Measurements from ENCODE around the gene LMO1. TPM values are rescaled to one million over a fixed set of nuclear protein-coding genes. Genes with fewer than 3 reads are reported as not detected.

Gene LMO1
- polyA plus RNA-seq, 1 donor (not counting 4 experiments of a cell fraction or from before 2014, with no cell fraction given), result 0.08 TPM

DNA sequence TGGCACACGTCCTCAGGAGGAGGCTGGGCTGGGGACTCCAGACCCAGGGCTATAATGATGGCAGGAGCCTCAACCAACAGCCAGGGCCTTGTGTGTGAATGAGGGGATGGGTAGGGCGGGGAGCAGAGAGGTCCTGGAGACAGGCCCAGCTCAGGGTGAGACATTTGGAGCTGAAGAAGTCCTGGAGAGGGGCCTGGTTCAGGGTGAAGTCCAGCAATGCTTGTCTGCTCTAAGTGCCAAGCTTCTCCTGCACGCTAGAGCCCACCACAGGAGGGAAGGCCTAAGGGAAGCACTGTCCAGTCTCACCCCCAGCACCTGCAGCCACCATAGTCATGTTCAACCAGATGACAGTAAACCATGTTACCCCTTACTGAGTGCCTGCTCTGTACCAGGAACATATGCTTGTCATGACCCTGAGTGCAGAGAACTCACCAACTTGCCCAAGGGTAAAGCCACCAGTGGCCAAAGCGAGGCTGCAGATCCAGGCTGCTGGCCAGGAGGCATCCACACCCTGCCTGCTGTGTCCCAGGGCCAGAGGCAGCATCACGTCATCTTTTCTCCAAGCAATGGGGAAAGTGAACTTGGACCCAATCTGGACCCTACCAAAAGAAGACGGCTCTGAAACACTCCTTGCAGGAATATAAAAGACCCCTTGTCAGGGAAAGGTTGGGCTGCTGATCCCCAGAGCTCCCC is 24.0 kb downstream of the LMO1 start:
- Histone ChIP-seq H3K4me3 (ENCODE audit: control insufficient read depth in 2 of 3, extremely low read depth in 1 of 3, insufficient read depth in 2 of 3, low read depth in 1 of 3, low read length in 3 of 3) (no peak overlapping the region), H3K9ac (ENCODE audit: control insufficient read depth, extremely low read depth, insufficient read depth, low read length) (no peak overlapping the region), H3K79me2 (ENCODE audit: control insufficient read depth, insufficient read depth, low read length) (no peaks in the 10 kb centered on the region), H3K4me1 (ENCODE audit: control insufficient read depth, extremely low read depth, insufficient read depth, low read length) (peaks cover under 1% of the 10 kb centered on the region), H3K9me3 (ENCODE audit: control insufficient read depth, low read depth, low read length) (no peaks in the 10 kb centered on the region), H3K4me2 (ENCODE audit: control insufficient read depth, extremely low read depth, insufficient read depth, low read depth, low read length) (no peak overlapping the region), H3K27ac (ENCODE audit: control insufficient read depth, insufficient read depth, low read length) (no peak overlapping the region), H2AFZ (ENCODE audit: control insufficient read depth, low read length) (no peak overlapping the region), H3K27me3 (ENCODE audit: control insufficient read depth, extremely low read depth, insufficient read depth, low read length) (peaks cover 18% of the 10 kb centered on the region), H3K36me3 (ENCODE audit: control insufficient read depth in 2 of 2, extremely low read depth in 1 of 2, insufficient read depth in 2 of 2, low read length in 2 of 2) (no peaks in the 10 kb centered on the region), H3K9me1 (ENCODE audit: control insufficient read depth, extremely low read depth, insufficient read depth, low read length) (no peaks in the 10 kb centered on the region), H4K20me1 (ENCODE audit: control insufficient read depth, extremely low read depth, insufficient read depth, low read length) (no peaks in the 10 kb centered on the region)
- no peak for DNase-seq (ENCODE audit: low read depth, low spot score)
- dilution Hi-C loops (cut with MboI; ENCODE audit: extremely low pct_ligation_motif_present, low sequenced_read_pairs), result no loop called here
- TF ChIP-seq, protein P1, sequence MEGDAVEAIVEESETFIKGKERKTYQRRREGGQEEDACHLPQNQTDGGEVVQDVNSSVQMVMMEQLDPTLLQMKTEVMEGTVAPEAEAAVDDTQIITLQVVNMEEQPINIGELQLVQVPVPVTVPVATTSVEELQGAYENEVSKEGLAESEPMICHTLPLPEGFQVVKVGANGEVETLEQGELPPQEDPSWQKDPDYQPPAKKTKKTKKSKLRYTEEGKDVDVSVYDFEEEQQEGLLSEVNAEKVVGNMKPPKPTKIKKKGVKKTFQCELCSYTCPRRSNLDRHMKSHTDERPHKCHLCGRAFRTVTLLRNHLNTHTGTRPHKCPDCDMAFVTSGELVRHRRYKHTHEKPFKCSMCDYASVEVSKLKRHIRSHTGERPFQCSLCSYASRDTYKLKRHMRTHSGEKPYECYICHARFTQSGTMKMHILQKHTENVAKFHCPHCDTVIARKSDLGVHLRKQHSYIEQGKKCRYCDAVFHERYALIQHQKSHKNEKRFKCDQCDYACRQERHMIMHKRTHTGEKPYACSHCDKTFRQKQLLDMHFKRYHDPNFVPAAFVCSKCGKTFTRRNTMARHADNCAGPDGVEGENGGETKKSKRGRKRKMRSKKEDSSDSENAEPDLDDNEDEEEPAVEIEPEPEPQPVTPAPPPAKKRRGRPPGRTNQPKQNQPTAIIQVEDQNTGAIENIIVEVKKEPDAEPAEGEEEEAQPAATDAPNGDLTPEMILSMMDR (optimal IDR thresholded peaks at IDR 0.05 in 1 of 3, IDR thresholded peaks at IDR 0.05 in 1 of 3, conservative IDR thresholded peaks at IDR 0.05 in 1 of 3; ENCODE audit: extremely low read depth in 1 of 3, insufficient read depth in 2 of 3, low read length in 3 of 3), result no peak
- no peak for TF ChIP-seq EZH2 (IDR thresholded peaks at IDR 0.05; ENCODE audit: low read length)
- no peak for FAIRE-seq

DNA sequence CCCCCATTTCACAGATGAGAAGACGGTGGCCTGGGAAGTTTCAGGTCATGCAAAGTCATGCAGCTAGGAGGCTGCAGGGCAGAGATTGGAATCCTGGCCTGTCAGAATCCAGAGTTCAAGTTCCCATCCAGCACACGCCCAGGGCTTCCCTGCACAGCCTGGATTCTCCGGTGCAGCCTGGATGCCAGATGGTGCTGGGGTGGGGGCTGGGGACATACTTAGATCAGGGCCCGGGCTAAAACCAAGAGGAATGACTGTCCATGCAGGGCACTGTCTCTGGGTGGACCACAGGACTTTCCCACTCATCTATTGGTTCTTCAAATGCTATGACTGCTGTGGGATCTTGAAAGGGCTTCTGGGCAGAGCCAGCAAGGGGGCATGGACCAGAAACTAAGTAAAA is 24.6 kb downstream of the LMO1 start:
- Histone ChIP-seq H3K4me2 (ENCODE audit: control insufficient read depth, extremely low read depth, insufficient read depth, low read depth, low read length) (no peak overlapping the region), H3K4me1 (ENCODE audit: control insufficient read depth, extremely low read depth, insufficient read depth, low read length) (peaks cover 7% of the 10 kb centered on the region), H4K20me1 (ENCODE audit: control insufficient read depth, extremely low read depth, insufficient read depth, low read length) (peaks cover 2% of the 10 kb centered on the region), H3K27ac (ENCODE audit: control insufficient read depth, insufficient read depth, low read length) (no peak overlapping the region), H3K9me1 (ENCODE audit: control insufficient read depth, extremely low read depth, insufficient read depth, low read length) (no peaks in the 10 kb centered on the region), H2AFZ (ENCODE audit: control insufficient read depth, low read length) (no peak overlapping the region), H3K36me3 (ENCODE audit: control insufficient read depth in 2 of 2, extremely low read depth in 1 of 2, insufficient read depth in 2 of 2, low read length in 2 of 2) (no peaks in the 10 kb centered on the region), H3K27me3 (ENCODE audit: control insufficient read depth, extremely low read depth, insufficient read depth, low read length) (peaks cover 18% of the 10 kb centered on the region), H3K9ac (ENCODE audit: control insufficient read depth, extremely low read depth, insufficient read depth, low read length) (no peak overlapping the region), H3K9me3 (ENCODE audit: control insufficient read depth, low read depth, low read length) (no peaks in the 10 kb centered on the region), H3K4me3 (ENCODE audit: control insufficient read depth in 2 of 3, extremely low read depth in 1 of 3, insufficient read depth in 2 of 3, low read depth in 1 of 3, low read length in 3 of 3) (no peak overlapping the region), H3K79me2 (ENCODE audit: control insufficient read depth, insufficient read depth, low read length) (no peaks in the 10 kb centered on the region)
- TF ChIP-seq EZH2 (IDR thresholded peaks at IDR 0.05; ENCODE audit: low read length), result no peak
- TF ChIP-seq, protein P1 (optimal IDR thresholded peaks at IDR 0.05 in 1 of 3, IDR thresholded peaks at IDR 0.05 in 1 of 3, conservative IDR thresholded peaks at IDR 0.05 in 1 of 3; ENCODE audit: extremely low read depth in 1 of 3, insufficient read depth in 2 of 3, low read length in 3 of 3), result no peak
- dilution Hi-C loops (cut with MboI; ENCODE audit: extremely low pct_ligation_motif_present, low sequenced_read_pairs), result no loop called here
- FAIRE-seq (no peak), DNase-seq (ENCODE audit: low read depth, low spot score) (no peak)

Measured in keratinocyte (primary cell).